Ovary (tissue), 3 donors: ENCODE data around the gene SMAD3.

Experiments
- CTCF ChIP-seq, 3 donors: fragments of 450-650 bp in 2 of 3; fragments of 200-600 bp in 1 of 3; IDR thresholded peaks; one replicate each; pipeline versions ENCODE4 v1.5.1 to v1.8.0; 2016 to 2022; ENCODE audit warnings: antibody characterized with exemption in 3 of 3, mild to moderate bottlenecking in 1 of 3
- EP300 ChIP-seq: sonication (generic); formaldehyde crosslinking; IDR thresholded peaks from one replicate; pipeline ENCODE4 v1.6.1; 2017; ENCODE audit warnings: antibody characterized with exemption
- POLR2A ChIP-seq: fragments of 450-650 bp; IDR thresholded peaks from one replicate; pipeline ENCODE4 v1.6.1; 2017; ENCODE audit warnings: antibody characterized with exemption, mild to moderate bottlenecking, moderate library complexity
- donor health status: DM: no; HTN: no; CAD: no.

- no peak for TF ChIP-seq EP300
- TF ChIP-seq CTCF (IDR thresholded peaks at IDR 0.05), result no peak
- TF ChIP-seq POLR2A, result no peak
These were observed 38.0 kb downstream of the SMAD3 start for GRCh38 chr15:67103432-67103831.
